H9 (cell line): ENCODE results near the gene APOL2. TPM values are rescaled to one million over a fixed set of nuclear protein-coding genes. Genes with fewer than 3 reads are reported as not detected.
A peak's percentile ranks its signal among the peaks of the same experiment; 100 is the strongest.
"Not testable (repeated sequence)": the region's sequence is repeated elsewhere in the genome, so short reads cannot be mapped to it uniquely, and the experiment has no call there.

Source experiments
- DNase-seq: peaks from one replicate; pipeline ENCODE4 v3.0.0-alpha.2; 2017
- H2AFZ ChIP-seq: one replicate; pipeline ENCODE4 v1.6.1; 2013; ENCODE audit warnings: mild to moderate bottlenecking, low read length, control low read depth, moderate library complexity
- H2AK5ac ChIP-seq: 2 replicates; pipeline ENCODE4 v1.6.1; 2013; ENCODE audit warnings: low read length, control low read depth, mixed read lengths; ENCODE audit not compliant: insufficient read length
- H2BK120ac ChIP-seq: one replicate; pipeline ENCODE4 v1.6.1; 2013; ENCODE audit warnings: low read depth, mild to moderate bottlenecking, low read length, control low read depth, inconsistent platforms; ENCODE audit not compliant: poor library complexity, severe bottlenecking
- H2BK12ac ChIP-seq: 2 replicates; pipeline ENCODE4 v1.6.1; 2013; ENCODE audit warnings: low read length, control low read depth, mixed read lengths, low read depth; ENCODE audit not compliant: insufficient read length
- H2BK15ac ChIP-seq: 2 replicates; pipeline ENCODE4 v1.6.1; 2013; ENCODE audit warnings: low read depth, low read length, control low read depth
- H2BK20ac ChIP-seq: one replicate; pipeline ENCODE4 v1.6.1; 2013; ENCODE audit warnings: low read depth, mild to moderate bottlenecking, low read length, control low read depth, inconsistent platforms; ENCODE audit not compliant: poor library complexity, severe bottlenecking
- H2BK5ac ChIP-seq: 2 replicates; pipeline ENCODE4 v1.6.1; 2013; ENCODE audit warnings: low read length, control low read depth, mixed read lengths; ENCODE audit not compliant: insufficient read length
- H3K14ac ChIP-seq: 2 replicates; pipeline ENCODE4 v1.6.1; 2013; ENCODE audit warnings: low read length, control low read depth; ENCODE audit not compliant: insufficient read depth
- H3K18ac ChIP-seq: 2 replicates; pipeline ENCODE4 v1.6.1; 2013; ENCODE audit warnings: low read depth, mild to moderate bottlenecking, mixed read lengths, low read length, control low read depth; ENCODE audit not compliant: insufficient read length
- H3K23ac ChIP-seq: 2 replicates; pipeline ENCODE4 v1.6.1; 2013; ENCODE audit warnings: low read length, control low read depth, mixed read lengths, low read depth; ENCODE audit not compliant: insufficient read length
- H3K23me2 ChIP-seq: 2 replicates; pipeline ENCODE4 v1.6.1; 2013; ENCODE audit warnings: low read depth, mild to moderate bottlenecking, mixed read lengths, low read length, control low read depth; ENCODE audit not compliant: insufficient read length, poor library complexity, severe bottlenecking
- H3K27ac ChIP-seq: 2 replicates; pipeline ENCODE4 v1.5.1; 2013; ENCODE audit warnings: low read length, control low read depth, mixed read lengths, low read depth; ENCODE audit not compliant: insufficient read length
- H3K27me3 ChIP-seq: 2 replicates; pipeline ENCODE4 v1.6.1; 2013; ENCODE audit warnings: low read length, control low read depth, inconsistent platforms; ENCODE audit not compliant: insufficient read depth
- H3K4ac ChIP-seq: 2 replicates; pipeline ENCODE4 v1.6.1; 2013; ENCODE audit warnings: low read depth, mild to moderate bottlenecking, control low read depth, inconsistent platforms, low read length, moderate library complexity
- H3K4me1 ChIP-seq: 2 replicates; pipeline ENCODE4 v1.6.1; 2013; ENCODE audit warnings: low read length, control low read depth, inconsistent platforms; ENCODE audit not compliant: insufficient read depth
- H3K4me2 ChIP-seq: 2 replicates; pipeline ENCODE4 v1.6.1; 2013; ENCODE audit warnings: low read length, control low read depth, mixed read lengths; ENCODE audit not compliant: insufficient read length, insufficient read depth
- H3K56ac ChIP-seq: 2 replicates; pipeline ENCODE4 v1.6.1; 2013; ENCODE audit warnings: low read depth, mild to moderate bottlenecking, mixed read lengths, low read length, control low read depth; ENCODE audit not compliant: insufficient read length
- H3K79me1 ChIP-seq: 2 replicates; pipeline ENCODE4 v1.6.1; 2013; ENCODE audit warnings: low read depth, mild to moderate bottlenecking, moderate library complexity, low read length, control low read depth, inconsistent platforms; ENCODE audit not compliant: insufficient read depth, poor library complexity, severe bottlenecking
- H3K79me2 ChIP-seq: 2 replicates; pipeline ENCODE4 v1.6.1; 2013; ENCODE audit warnings: low read length, control low read depth, inconsistent platforms; ENCODE audit not compliant: insufficient read depth
- H3K9ac ChIP-seq: 2 replicates; pipeline ENCODE4 v1.6.1; 2013; ENCODE audit warnings: low read length, control low read depth, mixed read lengths; ENCODE audit not compliant: insufficient read length; ENCODE audit errors: extremely low read depth
- H3K9me3 ChIP-seq: one replicate; pipeline ENCODE4 v1.6.1; 2013; ENCODE audit warnings: low read depth, low read length, inconsistent platforms; ENCODE audit not compliant: control insufficient read depth
- H3T11ph ChIP-seq: one replicate; pipeline ENCODE4 v1.6.1; 2013; ENCODE audit warnings: mild to moderate bottlenecking, low read length, control low read depth, inconsistent platforms
- H4K20me1 ChIP-seq: one replicate; pipeline ENCODE4 v1.6.1; 2013; ENCODE audit not compliant: control insufficient read depth, insufficient read length, insufficient read depth
- H4K5ac ChIP-seq: 2 replicates; pipeline ENCODE4 v1.6.1; 2013; ENCODE audit warnings: low read depth, mild to moderate bottlenecking, mixed read lengths, low read length, control low read depth; ENCODE audit not compliant: insufficient read length
- H4K8ac ChIP-seq: replicated peaks from 2 replicates; pipeline ENCODE4 v1.6.1; 2013; ENCODE audit warnings: low read length, control low read depth, mixed read lengths, low read depth; ENCODE audit not compliant: insufficient read length
- H4K91ac ChIP-seq: 2 replicates; pipeline ENCODE4 v1.6.1; 2013; ENCODE audit warnings: low read depth, mild to moderate bottlenecking, moderate library complexity, mixed read lengths, low read length, control low read depth; ENCODE audit not compliant: insufficient read length
- H3K27ac Mint-ChIP-seq, 3 experiments: 2 replicates in 2 of 3; 3 replicates in 1 of 3; pipeline ENCODE4 v1.8.0; 2020 to 2021; ENCODE audit warnings: mixed read lengths in 3 of 3, mild to moderate bottlenecking in 1 of 3, moderate library complexity in 1 of 3
- H3K27me3 Mint-ChIP-seq: 2 replicates; pipeline ENCODE4 v1.8.0; 2021; ENCODE audit warnings: low read depth, mild to moderate bottlenecking, moderate library complexity, mixed read lengths
- H3K36me3 Mint-ChIP-seq, 3 experiments: 2 replicates in 2 of 3; 3 replicates in 1 of 3; pipeline ENCODE4 v1.8.0; 2020 to 2021; ENCODE audit warnings: low read depth in 3 of 3, mixed read lengths in 3 of 3; ENCODE audit not compliant: insufficient read depth in 1 of 3
- H3K4me1 Mint-ChIP-seq, 2 experiments: 2 replicates each; pipeline ENCODE4 v1.8.0; 2020; ENCODE audit warnings: mixed read lengths in 2 of 2
- H3K4me3 Mint-ChIP-seq, 2 experiments: 2 replicates in 1 of 2; 3 replicates in 1 of 2; pipeline ENCODE4 v1.8.0; 2020 to 2021; ENCODE audit warnings: mild to moderate bottlenecking in 2 of 2, mixed read lengths in 2 of 2, moderate library complexity in 1 of 2
- H3K9me3 Mint-ChIP-seq, 2 experiments: 2 replicates in 1 of 2; 3 replicates in 1 of 2; pipeline ENCODE4 v1.8.0; 2020; ENCODE audit warnings: mild to moderate bottlenecking in 2 of 2, mixed read lengths in 2 of 2, moderate library complexity in 1 of 2
- CTCF ChIP-seq: fragments of 200-600 bp; sonication (generic); conservative IDR thresholded peaks from 3 replicates; pipeline ENCODE4 v1.8.0; 2021; ENCODE audit warnings: antibody characterized with exemption, mild to moderate bottlenecking
- WGBS: extraction: QIAGEN DNeasy Blood & Tissue Kit; methylation state at CpG from one replicate; pipeline ENCODE4 v1.1.7; 2013; ENCODE audit warnings: missing lambda C conversion rate, low lambda C conversion rate, mixed read lengths; ENCODE audit not compliant: insufficient read length; ENCODE audit errors: extremely low coverage; 5-methylcytosine and 5-hydroxymethylcytosine counted together
- total RNA-seq: library from RNA; stranded (reverse); gene quantifications from 2 replicates; pipeline ENCODE4 v1.2.1, GENCODE V29; 2021

The APOL2 gene
- total RNA-seq, 1 experiment from 2014 or later = 15.6 TPM

- no peak overlapping the region for H4K8ac ChIP-seq
- no peaks in the 10 kb centered on the region for H4K20me1 ChIP-seq
- H4K91ac ChIP-seq = no peak overlapping the region
- Mint-ChIP-seq H3K27me3 (no peaks in the 10 kb centered on the region; the same call in none of the 2 replicates), H3K27ac (peak overlapping the region in 1 of 3 experiments; percentile 5; a peak in 1 of 7 replicates), H3K4me3 (no peak overlapping the region), H3K4me1 (peaks cover 50 to 53% of the 10 kb centered on the region in 2 experiments), H3K36me3 (no peaks in the 10 kb centered on the region), H3K9me3 (no peaks in the 10 kb centered on the region)
- no peak overlapping the region for H2BK15ac ChIP-seq
- H3K27ac ChIP-seq = no peak overlapping the region
- no peak overlapping the region for H4K5ac ChIP-seq
- no peak overlapping the region for H3K4me2 ChIP-seq
- H3K23me2 ChIP-seq = no peaks in the 10 kb centered on the region
- TF ChIP-seq CTCF = no peak
- H3K79me2 ChIP-seq = no peaks in the 10 kb centered on the region
- no peak overlapping the region for H2AFZ ChIP-seq
- no peak overlapping the region for H2BK20ac ChIP-seq
- DNase-seq = peak; percentile 4
- H3K27me3 ChIP-seq = no peaks in the 10 kb centered on the region
- H3K14ac ChIP-seq = no peak overlapping the region
- H3K18ac ChIP-seq = no peak overlapping the region
- H2BK12ac ChIP-seq = no peak overlapping the region
- H3K9me3 ChIP-seq = no peaks in the 10 kb centered on the region
- no peaks in the 10 kb centered on the region; the same call in 1 of the 2 replicates for H3K4me1 ChIP-seq
- H3K56ac ChIP-seq = no peak overlapping the region
- H3K23ac ChIP-seq = no peak overlapping the region
- H2AK5ac ChIP-seq = no peak overlapping the region
- no peak overlapping the region for H3K4ac ChIP-seq
- no peak overlapping the region for H2BK5ac ChIP-seq
- WGBS = no CpG with 5 or more reads among the region's 3 CpGs
- no peak overlapping the region for H3T11ph ChIP-seq
- no peak overlapping the region for H3K9ac ChIP-seq
- H2BK120ac ChIP-seq = no peak overlapping the region
- no peaks in the 10 kb centered on the region for H3K79me1 ChIP-seq
Measured at GRCh38 chr22:36256478-36256877, 17.2 kb upstream of the APOL2 start.

- peaks cover 55 to 60% of the 10 kb centered on the region in 2 experiments for H3K4me1 Mint-ChIP-seq
Measured at GRCh38 chr22:36255572-36255971, 16.2 kb upstream of the APOL2 start.

More at GRCh38 chr22:36255572-36255971, 16.2 kb upstream of the APOL2 start:
- not testable (repeated sequence) for H2AK5ac ChIP-seq, H3K56ac ChIP-seq, H3T11ph ChIP-seq, H3K27me3 ChIP-seq, H4K5ac ChIP-seq, H2BK5ac ChIP-seq, H3K4ac ChIP-seq, H3K23ac ChIP-seq, H4K8ac ChIP-seq, H2BK120ac ChIP-seq, H2BK20ac ChIP-seq, H3K9me3 ChIP-seq, H3K4me1 ChIP-seq, H3K18ac ChIP-seq, H3K36me3 Mint-ChIP-seq, H3K23me2 ChIP-seq, H3K79me2 ChIP-seq, H2BK15ac ChIP-seq, H3K9ac ChIP-seq, H3K14ac ChIP-seq, DNase-seq, H3K9me3 Mint-ChIP-seq, H3K79me1 ChIP-seq, H3K4me2 ChIP-seq, H3K4me3 Mint-ChIP-seq, H4K20me1 ChIP-seq, H2AFZ ChIP-seq, H3K27ac Mint-ChIP-seq, H2BK12ac ChIP-seq, H4K91ac ChIP-seq, H3K27me3 Mint-ChIP-seq, H3K27ac ChIP-seq
- no CpG with 5 or more reads among the region's 5 CpGs for WGBS
